ENCODE data around the gene COMMD1.
"Not testable (repeated sequence)": the region's sequence is repeated elsewhere in the genome, so short reads cannot be mapped to it uniquely, and the experiment has no call there.

COMMD1 gene

GRCh38 chr2:61966087-61966727 lies 60.7 kb downstream of the COMMD1 start:
- DNase-seq (ENCODE audit: low spot score), result no peak

- DNase-seq (ENCODE audit: low spot score), result no peak
These were observed 61.8 kb downstream of the COMMD1 start for GRCh38 chr2:61967262-61967661.

- no peak for DNase-seq (ENCODE audit: low spot score)
These were observed 63.9 kb downstream of the COMMD1 start for GRCh38 chr2:61969376-61969775.

- DNase-seq (ENCODE audit: low spot score), result peak; percentile 54
These were observed 65.5 kb downstream of the COMMD1 start for GRCh38 chr2:61970807-61971556.

- DNase-seq (ENCODE audit: low spot score), result no peak
These were observed 73.0 kb downstream of the COMMD1 start for GRCh38 chr2:61978522-61978921.

GRCh38 chr2:61980758-61981157 lies 75.3 kb downstream of the COMMD1 start:
- no peak for DNase-seq (ENCODE audit: low spot score)

GRCh38 chr2:61984682-61985081 lies 79.2 kb downstream of the COMMD1 start:
- DNase-seq (ENCODE audit: low spot score), result no peak

GRCh38 chr2:61988462-61989366 lies 83.2 kb downstream of the COMMD1 start:
- DNase-seq (ENCODE audit: low spot score), result no peak

GRCh38 chr2:61993422-61994024 lies 88.0 kb downstream of the COMMD1 start:
- DNase-seq (ENCODE audit: low spot score), result no peak

GRCh38 chr2:61994531-61994930 lies 89.1 kb downstream of the COMMD1 start:
- no peak for DNase-seq (ENCODE audit: low spot score)

- DNase-seq (ENCODE audit: low spot score), result no peak
These were observed 89.6 kb downstream of the COMMD1 start for GRCh38 chr2:61995065-61995464.

GRCh38 chr2:61995515-61995914 lies 90.0 kb downstream of the COMMD1 start:
- no peak for DNase-seq (ENCODE audit: low spot score)

- DNase-seq (ENCODE audit: low spot score), result no peak
These were observed 93.0 kb downstream of the COMMD1 start for GRCh38 chr2:61998426-61998825.

GRCh38 chr2:62000538-62000937 lies 95.1 kb downstream of the COMMD1 start:
- DNase-seq (ENCODE audit: low spot score), result no peak

- no peak for DNase-seq (ENCODE audit: low spot score)
These were observed 96.0 kb downstream of the COMMD1 start for GRCh38 chr2:62001431-62001830.

- DNase-seq (ENCODE audit: low spot score), result not testable (repeated sequence)
These were observed 99.0 kb downstream of the COMMD1 start for GRCh38 chr2:62004428-62004827.

GRCh38 chr2:62007555-62007954 lies 102.1 kb downstream of the COMMD1 start:
- no peak for DNase-seq (ENCODE audit: low spot score)

GRCh38 chr2:62010632-62011256 lies 105.3 kb downstream of the COMMD1 start:
- DNase-seq (ENCODE audit: low spot score), result no peak

GRCh38 chr2:62013641-62014040 lies 108.2 kb downstream of the COMMD1 start:
- no peak for DNase-seq (ENCODE audit: low spot score)

GRCh38 chr2:62014102-62014501 lies 108.6 kb downstream of the COMMD1 start:
- no peak for DNase-seq (ENCODE audit: low spot score)

- no peak for DNase-seq (ENCODE audit: low spot score)
These were observed 111.5 kb downstream of the COMMD1 start for GRCh38 chr2:62016957-62017356.

- DNase-seq (ENCODE audit: low spot score), result no peak
These were observed 124.4 kb downstream of the COMMD1 start for GRCh38 chr2:62029910-62030309.
